Neuronal stem cell (in vitro differentiated cells): ENCODE measurements around the gene SETD4. TPM values are rescaled to one million over a fixed set of nuclear protein-coding genes. Genes with fewer than 3 reads are reported as not detected.

Experiments used
- DNase-seq: peaks from one replicate; pipeline ENCODE4 v3.0.0-alpha.2; 2013; ENCODE audit warnings: low spot score
- H2AFZ ChIP-seq: one replicate; pipeline ENCODE4 v1.6.1; 2013; ENCODE audit warnings: mild to moderate bottlenecking, low read length, inconsistent platforms
- H2AK5ac ChIP-seq: 2 replicates; pipeline ENCODE4 v1.6.1; 2013; ENCODE audit warnings: low read depth, mild to moderate bottlenecking, inconsistent platforms, low read length, moderate library complexity, mixed read lengths
- H2BK120ac ChIP-seq: 2 replicates; pipeline ENCODE4 v1.6.1; 2013; ENCODE audit warnings: low read depth, mild to moderate bottlenecking, inconsistent platforms, low read length, moderate library complexity, mixed read lengths
- H2BK12ac ChIP-seq: one replicate; pipeline ENCODE4 v1.6.1; 2013; ENCODE audit warnings: low read length, inconsistent platforms
- H2BK15ac ChIP-seq: 2 replicates; pipeline ENCODE4 v1.6.1; 2013; ENCODE audit warnings: mild to moderate bottlenecking, low read length, inconsistent platforms, mixed read lengths
- H2BK5ac ChIP-seq: one replicate; pipeline ENCODE4 v1.6.1; 2013; ENCODE audit warnings: inconsistent platforms, mild to moderate bottlenecking, low read length, moderate library complexity
- H3K14ac ChIP-seq: one replicate; pipeline ENCODE4 v1.6.1; 2013; ENCODE audit warnings: low read length, inconsistent platforms
- H3K18ac ChIP-seq: 2 replicates; pipeline ENCODE4 v1.6.1; 2013; ENCODE audit warnings: low read length, inconsistent platforms
- H3K23ac ChIP-seq: 2 replicates; pipeline ENCODE4 v1.6.1; 2013; ENCODE audit warnings: low read depth, mild to moderate bottlenecking, mixed read lengths, low read length, inconsistent platforms; ENCODE audit not compliant: poor library complexity
- H3K27ac ChIP-seq: replicated peaks from 3 replicates; pipeline ENCODE4 v1.5.1; 2013; ENCODE audit warnings: low read length, inconsistent platforms
- H3K27me3 ChIP-seq, 3 experiments: 2 replicates each; pipeline ENCODE4 v1.6.1; 2013; ENCODE audit warnings: low read length in 3 of 3, mild to moderate bottlenecking in 2 of 3, inconsistent platforms in 1 of 3, low read depth in 1 of 3, mixed read lengths in 1 of 3, moderate library complexity in 1 of 3; ENCODE audit not compliant: control insufficient read depth in 3 of 3, insufficient read depth in 3 of 3
- H3K36me3 ChIP-seq, 2 donors: replicated peaks in 1 of 2; 2 replicates each; pipeline ENCODE4 v1.6.1; 2013; ENCODE audit warnings: low read length in 2 of 2; ENCODE audit not compliant: control insufficient read depth in 2 of 2, insufficient read depth in 2 of 2
- H3K4ac ChIP-seq: 2 replicates; pipeline ENCODE4 v1.6.1; 2013; ENCODE audit warnings: inconsistent platforms, mild to moderate bottlenecking, low read length, moderate library complexity
- H3K4me1 ChIP-seq, 2 donors: 1 replicate in 1 of 2; 2 replicates in 1 of 2; pipeline ENCODE4 v1.6.1; 2013; ENCODE audit warnings: low read length in 2 of 2, low read depth in 1 of 2; ENCODE audit not compliant: control insufficient read depth in 2 of 2, insufficient read depth in 1 of 2
- H3K4me2 ChIP-seq: one replicate; pipeline ENCODE4 v1.6.1; 2013; ENCODE audit warnings: mild to moderate bottlenecking, low read length, inconsistent platforms; ENCODE audit not compliant: insufficient read depth, poor library complexity, severe bottlenecking
- H3K4me3 ChIP-seq, 2 donors: 2 replicates each; pipeline ENCODE4 v1.5.1; 2013; ENCODE audit warnings: low read length in 2 of 2, mild to moderate bottlenecking in 2 of 2, inconsistent platforms in 1 of 2, moderate library complexity in 1 of 2
- H3K79me1 ChIP-seq: one replicate; pipeline ENCODE4 v1.6.1; 2013; ENCODE audit warnings: low read depth, mild to moderate bottlenecking, inconsistent platforms, low read length, moderate library complexity
- H3K9ac ChIP-seq: one replicate; pipeline ENCODE4 v1.6.1; 2013; ENCODE audit warnings: mild to moderate bottlenecking, low read depth, low read length, inconsistent platforms; ENCODE audit not compliant: poor library complexity
- H3K9me3 ChIP-seq, 2 donors: replicated peaks in 1 of 2; 2 replicates each; pipeline versions ENCODE3 to v1.6.1; 2013; ENCODE audit warnings: low read length in 2 of 2, mild to moderate bottlenecking in 2 of 2, inconsistent platforms in 1 of 2, low read depth in 1 of 2, mixed read lengths in 1 of 2, moderate library complexity in 1 of 2; ENCODE audit not compliant: control insufficient read depth in 2 of 2, insufficient read depth in 1 of 2
- H4K8ac ChIP-seq: one replicate; pipeline ENCODE4 v1.6.1; 2013; ENCODE audit warnings: low read depth, mild to moderate bottlenecking, inconsistent platforms, low read length, moderate library complexity
- H4K91ac ChIP-seq: one replicate; pipeline ENCODE4 v1.6.1; 2013; ENCODE audit warnings: low read length, low read depth, mild to moderate bottlenecking, inconsistent platforms; ENCODE audit not compliant: poor library complexity
- WGBS, 2 donors: extraction: QIAGEN DNeasy Blood & Tissue Kit; methylation state at CpG; one replicate each; pipeline ENCODE4 v1.1.7; 2013; ENCODE audit warnings: missing lambda C conversion rate in 2 of 2, mixed read lengths in 1 of 2; ENCODE audit not compliant: insufficient read length in 2 of 2, insufficient replicate concordance in 1 of 2; ENCODE audit errors: extremely low coverage in 2 of 2; 5-methylcytosine and 5-hydroxymethylcytosine counted together
- small RNA-seq: library from polyadenylated mRNA; stranded (forward); fragments of <200 nt; extraction: miRNeasy Mini kit (QIAGEN cat#:217004); gene quantifications from one replicate; pipeline ENCODE3, GENCODE V24; 2013; ENCODE audit not compliant: insufficient read depth

SETD4 gene

DNA sequence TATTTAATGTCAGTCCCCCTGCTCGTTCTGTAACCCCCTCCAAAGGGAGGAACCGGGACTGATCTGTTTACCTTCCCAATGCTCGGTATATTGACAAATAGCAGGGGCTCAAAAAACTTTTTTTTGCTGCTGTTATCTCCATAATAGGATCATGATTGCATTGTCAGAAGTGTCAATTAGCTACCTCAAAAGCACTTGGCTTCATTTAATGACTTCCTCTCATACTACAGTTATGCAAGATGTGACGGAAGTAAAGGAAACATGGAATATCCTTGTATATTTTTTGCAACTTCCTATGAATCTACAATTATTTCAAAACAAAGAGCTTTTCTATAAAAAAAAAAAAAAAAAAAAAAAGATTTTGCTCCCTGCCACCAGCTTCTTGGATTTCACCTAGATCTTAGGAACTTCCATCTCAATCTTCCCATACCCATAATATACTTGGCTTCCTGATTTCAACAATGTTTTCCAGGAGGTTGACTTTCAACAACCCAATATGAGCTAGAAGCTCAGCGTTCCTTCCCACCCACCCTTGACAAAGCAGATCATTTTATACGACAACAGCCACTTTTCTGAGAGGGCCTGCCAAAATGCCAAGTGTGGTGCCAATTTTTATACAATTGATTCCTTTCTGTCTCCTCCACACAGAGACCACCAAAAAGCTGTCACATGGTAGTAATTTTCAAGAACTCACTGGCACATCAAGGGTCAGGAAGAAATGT, 71.7 kb downstream of the SETD4 start:
- no peak overlapping the region for H2AK5ac ChIP-seq
- no peaks in the 10 kb centered on the region for H3K27me3 ChIP-seq
- H3K14ac ChIP-seq, result no peak overlapping the region
- H3K4ac ChIP-seq, result no peak overlapping the region
- H3K9ac ChIP-seq, result no peak overlapping the region
- no peak overlapping the region for H2BK12ac ChIP-seq
- H3K4me1 ChIP-seq, result no peaks in the 10 kb centered on the region
- no peak overlapping the region for H2BK5ac ChIP-seq
- H3K23ac ChIP-seq, result no peak overlapping the region
- no peak overlapping the region for H2BK120ac ChIP-seq
- no peak overlapping the region for H4K8ac ChIP-seq
- WGBS, 2 donors, result no CpG with 5 or more reads among the region's 6 CpGs
- no peak overlapping the region for H4K91ac ChIP-seq
- H3K18ac ChIP-seq, result no peak overlapping the region
- no peak for DNase-seq
- peaks cover 0 to 4% of the 10 kb centered on the region in 2 donors for H3K9me3 ChIP-seq
- no peak overlapping the region for H3K27ac ChIP-seq
- no peak overlapping the region for H2AFZ ChIP-seq
- no peak overlapping the region for H3K4me3 ChIP-seq
- no peak overlapping the region for H3K4me2 ChIP-seq
- H3K79me1 ChIP-seq, result no peaks in the 10 kb centered on the region
- no peak overlapping the region for H2BK15ac ChIP-seq
- no peaks in the 10 kb centered on the region for H3K36me3 ChIP-seq

DNA sequence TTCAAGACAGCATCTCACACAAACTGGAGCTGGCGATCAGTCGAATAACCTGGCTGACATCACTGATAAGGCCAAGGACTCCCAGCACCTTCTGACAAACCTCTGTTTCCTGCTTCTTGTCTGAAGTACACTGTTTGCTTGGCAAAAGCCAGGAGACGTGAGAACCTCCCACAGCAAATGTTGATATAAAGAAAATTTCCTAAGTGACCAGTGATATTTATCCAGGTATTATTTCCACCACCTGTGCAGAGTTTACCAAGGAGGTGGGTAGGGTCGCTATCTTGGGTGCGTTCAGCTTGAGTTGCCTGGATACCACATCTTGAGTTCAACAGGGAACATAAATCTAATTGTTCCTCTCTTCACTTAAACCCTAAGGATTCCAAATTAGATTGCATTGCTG, 72.9 kb downstream of the SETD4 start:
- Histone ChIP-seq H2AK5ac (no peak overlapping the region), H3K27me3 (no peaks in the 10 kb centered on the region), H3K79me1 (no peaks in the 10 kb centered on the region), H3K23ac (no peak overlapping the region), H2AFZ (no peak overlapping the region), H2BK12ac (no peak overlapping the region), H3K14ac (no peak overlapping the region), H4K91ac (no peak overlapping the region), H4K8ac (no peak overlapping the region), H3K36me3 (no peaks in the 10 kb centered on the region), H3K4me1 (no peaks in the 10 kb centered on the region), H3K18ac (no peak overlapping the region), H3K4me2 (no peak overlapping the region), H3K9ac (no peak overlapping the region), H2BK15ac (no peak overlapping the region), H3K9me3 (peaks cover 0 to 5% of the 10 kb centered on the region in 2 donors), H3K27ac (no peak overlapping the region), H2BK5ac (no peak overlapping the region), H2BK120ac (no peak overlapping the region), H3K4ac (no peak overlapping the region), H3K4me3 (no peak overlapping the region)
- DNase-seq, result no peak
- no CpG with 5 or more reads among the region's 5 CpGs for WGBS, 2 donors

DNA sequence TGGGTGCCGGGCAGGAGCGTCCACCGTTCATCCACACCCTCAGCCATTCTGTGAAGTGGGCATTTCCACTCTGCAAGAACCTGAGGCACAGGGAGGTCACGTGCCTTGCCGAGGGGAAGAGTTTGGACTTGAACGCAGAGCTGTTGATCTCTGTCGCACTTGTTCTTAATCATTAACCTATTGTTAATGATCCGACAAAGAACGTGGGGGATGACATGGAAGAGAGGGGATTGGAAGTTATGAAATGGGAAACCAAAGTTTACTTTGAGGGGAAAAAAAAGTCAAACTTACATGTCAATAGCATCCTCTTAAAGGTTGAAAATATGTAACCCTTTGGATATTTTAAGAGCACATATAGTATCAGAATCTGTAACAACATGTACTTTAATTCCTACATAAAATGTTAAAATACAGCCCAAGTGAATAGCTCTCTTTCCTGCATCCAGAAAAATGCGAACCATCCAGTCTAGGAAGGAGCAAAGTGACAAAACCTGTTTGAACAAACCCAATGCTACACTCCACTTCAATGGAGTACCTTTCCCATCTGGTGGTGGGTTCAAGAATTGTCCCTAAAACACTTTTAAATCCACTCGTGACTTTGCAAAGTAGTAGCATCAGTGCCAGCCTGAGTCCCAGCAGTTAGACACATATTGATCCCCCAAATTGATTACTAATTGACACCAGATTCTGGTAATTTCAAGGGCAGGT, 75.5 kb downstream of the SETD4 start:
- Histone ChIP-seq H3K27me3 (no peaks in the 10 kb centered on the region), H3K79me1 (no peaks in the 10 kb centered on the region), H4K8ac (no peak overlapping the region), H3K18ac (no peak overlapping the region), H3K4me2 (no peak overlapping the region), H3K4me3 (no peak overlapping the region), H3K23ac (no peak overlapping the region), H3K4ac (no peak overlapping the region), H3K36me3 (no peaks in the 10 kb centered on the region), H3K27ac (no peak overlapping the region), H3K9ac (no peak overlapping the region), H3K9me3 (peaks cover 0 to 7% of the 10 kb centered on the region in 2 donors), H2BK5ac (no peak overlapping the region), H4K91ac (no peak overlapping the region), H2AK5ac (no peak overlapping the region), H2BK12ac (no peak overlapping the region), H2BK120ac (no peak overlapping the region), H2AFZ (no peak overlapping the region), H3K14ac (no peak overlapping the region), H2BK15ac (no peak overlapping the region), H3K4me1 (no peaks in the 10 kb centered on the region)
- no CpG with 5 or more reads among the region's 11 CpGs for WGBS, 2 donors
- DNase-seq, result no peak

Small RNA genes lying within 50 kb of the gene (small RNA-seq; reads per million reads assigned to genes)
- gene RNU6-992P, result not detected
